DMS153 treated with DMSO at 0.1 percent for 48 hours (cell line): ENCODE results near the gene MEX3D.
"Not testable (repeated sequence)": the region's sequence is repeated elsewhere in the genome, so short reads cannot be mapped to it uniquely, and the experiment has no call there.

Experiments used
- DNase-seq: peaks from one replicate; lab custom pipeline; 2025; ENCODE audit not compliant: unreplicated experiment; lab: John Stamatoyannopoulos, UW

MEX3D gene

DNA sequence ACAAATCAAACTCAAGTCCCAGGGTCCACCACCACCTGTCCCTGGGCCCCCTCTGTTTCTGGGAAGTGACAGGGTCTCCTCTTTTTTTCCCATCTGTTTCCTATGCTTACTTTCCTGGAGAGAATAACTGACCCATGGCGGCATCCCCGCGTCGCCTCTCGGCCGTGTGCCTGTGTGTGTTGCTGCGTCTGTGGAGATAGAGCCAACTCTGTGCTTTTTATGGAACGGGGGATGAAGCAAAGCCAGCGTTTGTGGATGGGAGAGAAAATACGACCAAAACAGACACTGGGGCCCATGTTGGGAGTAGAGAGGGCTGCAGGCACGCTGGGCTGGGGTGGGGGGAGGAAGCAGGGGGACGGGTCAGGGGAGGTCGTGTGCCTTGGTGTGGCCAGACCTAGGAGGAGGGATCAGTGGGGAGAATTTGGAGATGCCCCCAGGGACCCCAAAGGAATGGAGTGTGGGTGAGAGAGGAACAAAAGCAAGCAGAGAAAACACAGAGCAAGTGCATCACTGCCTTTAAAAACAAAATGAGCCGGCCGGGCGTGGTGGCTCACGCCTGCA, 27.7 kb downstream of the MEX3D start:
- DNase-seq: no peak

GRCh38 chr19:1539749-1540148, 28.4 kb downstream of the MEX3D start:
- DNase-seq: not testable (repeated sequence)

- no peak for DNase-seq
Observed at GRCh38 chr19:1538978-1539377, 29.1 kb downstream of the MEX3D start.

DNA sequence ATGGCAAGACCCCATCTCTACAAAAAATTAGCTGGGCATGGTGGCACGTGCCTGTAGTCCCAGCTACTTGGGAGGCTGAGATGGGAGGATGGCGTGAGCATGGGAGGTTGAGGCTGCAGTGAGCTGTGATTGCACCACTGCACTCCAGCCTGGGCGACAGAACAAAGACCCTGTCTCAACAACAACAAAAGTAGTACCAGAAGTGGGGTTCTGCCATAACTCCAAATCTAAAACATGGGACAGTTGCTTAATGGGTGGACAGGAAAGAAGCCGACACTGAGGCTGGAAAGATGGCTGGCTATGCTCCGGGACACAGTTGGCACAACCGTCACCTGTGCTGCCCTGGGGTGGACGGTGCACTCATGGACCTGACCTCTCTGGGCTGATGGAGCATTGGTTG, 32.4 kb downstream of the MEX3D start:
- DNase-seq: not testable (repeated sequence)

DNA sequence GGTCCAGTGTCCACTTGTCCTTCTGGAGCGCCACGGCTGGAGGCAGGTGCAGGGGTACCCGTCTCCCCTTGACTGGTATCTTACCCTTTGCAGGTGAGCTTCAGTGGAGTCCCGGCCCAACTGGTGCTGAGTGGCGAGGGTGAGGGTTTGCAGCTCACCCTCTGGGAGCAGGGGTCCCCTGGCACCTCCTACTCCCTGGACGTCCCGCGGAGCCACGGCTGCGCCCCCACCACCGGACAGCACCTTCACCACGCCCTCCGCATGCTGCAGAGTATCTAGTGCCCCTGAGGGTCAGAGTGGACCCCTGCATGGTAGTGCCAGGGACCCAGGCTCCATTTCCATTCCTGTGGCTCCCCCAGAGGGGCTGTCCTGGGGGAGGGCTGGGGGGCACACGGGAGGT, 33.2 kb downstream of the MEX3D start:
- no peak for DNase-seq

- DNase-seq: no peak
Observed at GRCh38 chr19:1533510-1534150, 34.5 kb downstream of the MEX3D start.

DNA sequence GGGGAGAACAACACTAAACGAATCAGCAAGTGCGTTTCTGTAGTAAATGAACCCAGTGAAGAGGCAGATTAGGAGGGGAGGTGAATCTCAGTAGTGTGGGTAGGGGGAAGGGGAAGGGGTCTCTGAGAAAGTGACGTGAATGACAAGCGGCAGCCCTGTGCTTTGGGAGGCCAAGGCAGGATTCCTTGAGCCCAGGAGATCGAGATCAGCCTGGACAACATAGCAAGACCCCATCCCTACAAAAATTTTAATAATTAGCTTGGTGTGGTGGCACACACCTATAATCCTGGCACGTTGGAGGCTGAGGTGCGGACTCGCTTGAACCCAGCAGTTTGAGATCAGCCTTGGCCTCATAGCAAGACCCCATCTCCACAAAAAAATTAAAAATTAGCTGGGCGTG, 36.1 kb downstream of the MEX3D start:
- DNase-seq: no peak

- no peak for DNase-seq
Observed at GRCh38 chr19:1531587-1531986, 36.5 kb downstream of the MEX3D start.

DNA sequence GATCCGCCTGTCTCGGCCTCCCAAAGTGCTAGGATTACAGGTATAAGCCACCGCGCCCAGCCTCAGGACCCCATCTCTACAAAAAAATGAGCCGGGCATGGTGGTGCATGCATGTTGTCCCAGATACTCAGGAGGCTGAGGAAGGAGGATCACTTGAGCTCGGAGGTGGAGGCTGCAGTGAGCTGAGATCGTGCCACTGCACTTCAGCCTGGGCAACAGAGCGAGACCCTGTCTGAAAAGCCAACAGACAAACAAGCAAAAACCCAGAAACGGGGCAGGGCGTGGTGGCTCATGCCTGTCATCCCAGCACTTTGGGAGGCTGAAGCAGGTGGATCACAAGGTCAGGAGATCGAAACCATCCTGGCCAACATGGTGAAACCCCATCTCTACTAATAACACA, 37.3 kb downstream of the MEX3D start:
- not testable (repeated sequence) for DNase-seq

- no peak for DNase-seq
Observed at GRCh38 chr19:1529430-1529816, 38.7 kb downstream of the MEX3D start.

- DNase-seq: no peak
Observed at GRCh38 chr19:1528596-1529429, 39.3 kb downstream of the MEX3D start.

DNA sequence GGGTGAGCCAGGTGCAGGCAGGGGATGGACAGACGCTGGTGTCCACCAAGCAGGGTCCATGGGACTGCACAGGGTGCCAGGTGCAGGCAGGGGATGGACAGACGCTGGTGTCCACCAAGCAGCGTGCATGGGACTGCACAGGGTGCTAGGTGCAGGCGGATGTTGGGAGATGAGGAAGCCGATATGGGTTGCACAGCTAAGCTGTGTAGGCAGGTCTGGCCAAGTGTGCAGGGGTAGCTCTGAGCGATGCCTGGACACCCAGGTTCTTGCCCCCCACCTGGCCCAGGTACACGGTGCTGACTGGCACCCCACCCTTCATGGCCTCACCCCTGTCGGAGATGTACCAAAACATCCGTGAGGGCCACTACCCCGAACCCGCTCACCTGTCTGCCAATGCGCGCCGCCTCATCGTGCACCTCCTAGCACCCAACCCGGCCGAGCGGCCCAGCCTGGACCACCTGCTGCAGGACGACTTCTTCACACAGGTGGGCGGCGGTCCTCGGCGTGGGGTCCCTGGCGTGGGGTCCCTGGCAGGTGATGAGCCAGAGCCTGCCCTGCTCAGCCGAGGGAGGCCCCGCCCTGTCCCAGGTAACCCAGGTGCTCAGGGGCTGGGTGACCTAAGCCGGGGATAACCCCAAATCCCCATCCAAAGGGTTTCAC, 40.3 kb downstream of the MEX3D start:
- no peak for DNase-seq

DNA sequence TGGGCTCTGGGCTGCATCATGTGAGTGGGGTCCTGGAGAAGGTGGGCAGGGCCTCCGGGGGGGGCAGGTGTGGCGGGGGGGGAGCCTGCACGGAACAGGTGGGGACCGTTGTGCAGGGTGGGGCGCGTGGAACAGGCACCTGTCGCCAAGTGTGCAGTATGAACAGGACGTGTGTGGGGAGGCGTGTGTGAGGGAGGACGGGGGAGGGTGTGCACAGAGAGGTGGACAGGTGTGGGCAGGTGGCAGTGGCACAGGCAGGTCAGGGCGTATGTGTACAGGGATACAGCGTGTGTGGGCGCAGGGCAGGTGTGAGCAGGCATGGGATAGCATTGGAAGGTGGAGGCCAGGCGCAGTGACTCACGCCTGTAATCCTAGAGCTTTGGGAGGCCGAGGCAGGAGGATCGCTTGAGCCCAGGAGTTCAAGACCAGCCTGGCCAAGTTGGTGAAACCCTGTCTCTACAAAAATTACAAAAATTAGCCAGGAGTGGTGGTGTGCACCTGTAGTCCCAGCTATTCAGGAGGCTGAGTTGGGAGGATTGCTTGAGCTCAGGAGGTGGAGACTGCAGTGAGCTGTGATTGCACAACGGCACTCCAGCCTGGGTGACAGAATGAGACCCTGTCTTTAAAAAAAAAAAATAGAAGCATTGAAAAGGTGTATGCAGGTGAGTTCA, 41.0 kb downstream of the MEX3D start:
- DNase-seq: no peak

GRCh38 chr19:1526066-1526778, 41.9 kb downstream of the MEX3D start:
- DNase-seq: no peak

DNA sequence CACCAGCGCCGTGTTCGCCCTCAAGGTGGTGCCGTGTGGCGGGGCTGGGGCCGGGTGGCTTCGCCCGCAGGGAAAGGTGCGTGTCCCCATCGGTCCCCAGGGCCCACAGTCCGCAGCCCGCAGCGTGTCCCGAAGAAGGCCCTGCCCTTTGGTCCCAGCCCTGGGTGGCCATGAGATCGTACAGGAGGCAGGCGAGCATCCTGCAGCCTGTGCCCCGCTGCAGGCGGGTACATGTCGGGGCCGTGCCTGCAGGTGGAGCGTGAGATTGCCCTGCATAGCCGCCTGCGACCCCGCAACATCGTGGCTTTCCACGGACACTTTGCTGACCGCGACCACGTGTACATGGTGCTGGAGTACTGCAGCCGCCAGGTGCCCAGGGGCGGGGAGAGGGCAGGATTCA, 42.8 kb downstream of the MEX3D start:
- no peak for DNase-seq

DNA sequence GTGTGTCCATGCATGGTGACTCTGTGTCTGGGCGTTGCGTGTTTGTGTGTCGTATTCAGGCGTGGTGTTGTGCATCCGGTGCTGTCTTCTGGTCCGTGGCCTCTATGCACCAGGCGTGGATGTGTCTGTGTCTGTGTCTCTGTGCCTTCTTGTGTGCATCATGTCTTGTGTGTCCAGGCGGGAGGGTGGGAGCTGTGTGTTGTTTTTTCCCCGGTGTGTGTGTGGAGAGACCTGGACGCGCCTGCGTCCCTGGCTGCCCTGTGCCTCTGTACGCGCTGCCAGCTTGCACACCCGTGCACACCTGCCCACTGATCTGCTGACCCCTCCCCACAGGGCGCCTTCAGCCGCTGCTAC, 43.2 kb downstream of the MEX3D start:
- no peak for DNase-seq

DNA sequence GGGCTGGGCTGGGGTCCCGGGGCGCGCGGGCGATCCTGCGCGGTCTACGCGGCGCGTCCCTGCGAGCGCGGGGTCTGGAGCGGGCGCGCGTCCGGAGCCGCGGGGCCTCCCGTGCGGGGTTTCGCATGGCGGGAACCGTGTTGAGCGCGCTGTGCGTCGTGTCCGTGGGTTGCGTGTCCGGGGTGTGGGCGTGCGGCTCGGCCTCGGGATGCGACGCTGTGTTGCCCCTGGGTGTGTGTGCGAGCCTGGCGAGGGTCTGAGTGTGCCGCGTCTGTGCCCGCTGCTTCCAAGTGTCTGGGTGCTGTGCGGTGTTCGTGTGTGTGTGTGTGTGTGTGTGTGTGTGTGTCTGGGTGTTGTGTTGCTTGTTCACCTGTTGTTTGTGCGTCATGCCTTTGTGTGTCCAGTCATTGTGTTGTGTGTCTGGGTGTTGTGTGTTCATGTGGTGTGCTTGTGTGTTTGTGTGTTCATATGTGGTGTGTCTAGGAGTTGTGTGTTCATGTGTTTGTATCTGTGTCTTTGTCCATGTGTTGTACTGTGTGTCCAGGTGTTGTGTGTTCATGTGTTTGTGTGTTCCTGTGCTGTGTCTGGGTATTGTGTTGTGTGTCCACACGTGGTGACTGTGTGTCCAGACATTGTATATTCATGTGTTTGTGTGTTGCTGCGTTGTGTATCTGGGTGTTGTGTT, 43.7 kb downstream of the MEX3D start:
- DNase-seq: no peak

- no peak for DNase-seq
Observed at GRCh38 chr19:1523412-1524286, 44.5 kb downstream of the MEX3D start, which contains the start of gene PLK5. Gene PLK5, plus strand, starts transcription at chr19:1524077. Its CDS starts 2,920 bp downstream, at chr19:1526997.

GRCh38 chr19:1522838-1523237, 45.3 kb downstream of the MEX3D start:
- DNase-seq: no peak
